ENCODE results near the gene NOS1AP. TPM values are rescaled to one million over a fixed set of nuclear protein-coding genes. Genes with fewer than 3 reads are reported as not detected.

The NOS1AP gene
- total and polyA plus RNA-seq, 2 donors (not counting 3 experiments of a cell fraction or from before 2014, with no cell fraction given): 1.3 to 5.4 TPM

GRCh38 chr1:162182090-162182489 lies 112.6 kb downstream of the NOS1AP start:
- CTCF ChIA-PET: no interaction called here
- H2AFZ ChIP-seq (ENCODE audit: low read depth, low read length): no peak overlapping the region
- FAIRE-seq (no peak), DNase-seq (ENCODE audit: low read depth, low spot score) (no peak)
- H3K4me3 ChIP-seq (replicated peaks in 1 of 3; ENCODE audit: insufficient read depth in 1 of 3, low read depth in 1 of 3, low read length in 3 of 3): no peak overlapping the region
- H3K27ac ChIP-seq (ENCODE audit: insufficient read depth, low read depth, low read length): no peak overlapping the region
- POLR2A ChIA-PET: no interaction called here
- no peaks in the 10 kb centered on the region for H3K27me3 ChIP-seq (ENCODE audit: control insufficient read depth in 2 of 2, insufficient read depth in 2 of 2, low read length in 2 of 2)
- no peak for TF ChIP-seq POLR2A (IDR thresholded peaks at IDR 0.05; ENCODE audit: low read depth, low read length)
- no peak for TF ChIP-seq EZH2 (IDR thresholded peaks at IDR 0.05; ENCODE audit: borderline replicate concordance, low read depth, low read length, severe bottlenecking)
- no peak for TF ChIP-seq FOS (IDR thresholded peaks at IDR 0.05; ENCODE audit: borderline replicate concordance, insufficient read depth, low read length)
- TF ChIP-seq JUN (IDR thresholded peaks at IDR 0.05; ENCODE audit: borderline replicate concordance, insufficient read depth, insufficient read length, low read depth): no peak
- TF ChIP-seq GATA2 (IDR thresholded peaks at IDR 0.05; ENCODE audit: insufficient read depth, insufficient read length, low read depth, low read length): no peak
- no peak for TF ChIP-seq MAX (IDR thresholded peaks at IDR 0.05; ENCODE audit: insufficient read depth, insufficient read length)
- TF ChIP-seq POLR2AphosphoS5 (IDR thresholded peaks at IDR 0.05; ENCODE audit: insufficient read depth, low read depth, low read length): no peak
- TF ChIP-seq MYC (IDR thresholded peaks at IDR 0.05; ENCODE audit: low read depth, low read length): no peak
- TF ChIP-seq, protein P1, sequence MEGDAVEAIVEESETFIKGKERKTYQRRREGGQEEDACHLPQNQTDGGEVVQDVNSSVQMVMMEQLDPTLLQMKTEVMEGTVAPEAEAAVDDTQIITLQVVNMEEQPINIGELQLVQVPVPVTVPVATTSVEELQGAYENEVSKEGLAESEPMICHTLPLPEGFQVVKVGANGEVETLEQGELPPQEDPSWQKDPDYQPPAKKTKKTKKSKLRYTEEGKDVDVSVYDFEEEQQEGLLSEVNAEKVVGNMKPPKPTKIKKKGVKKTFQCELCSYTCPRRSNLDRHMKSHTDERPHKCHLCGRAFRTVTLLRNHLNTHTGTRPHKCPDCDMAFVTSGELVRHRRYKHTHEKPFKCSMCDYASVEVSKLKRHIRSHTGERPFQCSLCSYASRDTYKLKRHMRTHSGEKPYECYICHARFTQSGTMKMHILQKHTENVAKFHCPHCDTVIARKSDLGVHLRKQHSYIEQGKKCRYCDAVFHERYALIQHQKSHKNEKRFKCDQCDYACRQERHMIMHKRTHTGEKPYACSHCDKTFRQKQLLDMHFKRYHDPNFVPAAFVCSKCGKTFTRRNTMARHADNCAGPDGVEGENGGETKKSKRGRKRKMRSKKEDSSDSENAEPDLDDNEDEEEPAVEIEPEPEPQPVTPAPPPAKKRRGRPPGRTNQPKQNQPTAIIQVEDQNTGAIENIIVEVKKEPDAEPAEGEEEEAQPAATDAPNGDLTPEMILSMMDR (IDR thresholded peaks at IDR 0.05; ENCODE audit: extremely low read depth in 1 of 2, insufficient read depth in 1 of 2, low read depth in 1 of 2, low read length in 2 of 2): no peak
- H3K4me2 ChIP-seq (ENCODE audit: insufficient read depth, low read length): no peak overlapping the region
- H4K20me1 ChIP-seq (replicated peaks; ENCODE audit: control insufficient read depth, extremely low read depth, insufficient read depth, low read length): no peaks in the 10 kb centered on the region
- no peak overlapping the region for H3K9ac ChIP-seq (replicated peaks; ENCODE audit: extremely low read depth, insufficient read depth, low read length)
- H3K79me2 ChIP-seq (ENCODE audit: control insufficient read depth, insufficient read depth, low read length): no peaks in the 10 kb centered on the region
- H3K9me3 ChIP-seq (replicated peaks; ENCODE audit: control insufficient read depth, insufficient read depth, low read length): no peaks in the 10 kb centered on the region
- intact Hi-C loops (cut with micrococcal nuclease) (no loop called here), dilution Hi-C loops (cut with MboI; ENCODE audit: extremely low pct_ligation_motif_present, low sequenced_read_pairs) (no loop called here)
- no TSS peak for BruUV-seq (replicated peaks)
- no peaks in the 10 kb centered on the region for H3K36me3 ChIP-seq (ENCODE audit: control insufficient read depth in 2 of 2, extremely low read depth in 1 of 2, insufficient read depth in 2 of 2, low read length in 2 of 2)
- no peaks in the 10 kb centered on the region for H3K9me1 ChIP-seq (replicated peaks; ENCODE audit: control insufficient read depth, extremely low read depth, insufficient read depth, low read length)
- H3K4me1 ChIP-seq (ENCODE audit: control insufficient read depth, extremely low read depth, insufficient read depth, low read length): no peaks in the 10 kb centered on the region
